Right lobe of liver (tissue), 4 donors: ENCODE data around the gene VTN.

ENCODE experiments used
- POLR2A ChIP-seq: fragments of 450-650 bp; IDR thresholded peaks from one replicate; pipeline ENCODE4 v1.6.1; 2017; ENCODE audit warnings: antibody characterized with exemption, mild to moderate bottlenecking
- TF ChIP-seq, protein P1 (sequence below), 4 donors: fragments of 200-600 bp in 3 of 4; fragments of 450-650 bp in 1 of 4; IDR thresholded peaks; one replicate each; pipeline versions ENCODE4 v1.5.1 to v1.8.0; 2016 to 2022; ENCODE audit warnings: antibody characterized with exemption in 4 of 4, mild to moderate bottlenecking in 2 of 4
- donor health status: DM: no; HTN: no; CAD: no.
- donor health status: DM: no; HTN: no; CAD: no.
- donor health status: DM: no; HTN: yes; CAD: no.

DNA sequence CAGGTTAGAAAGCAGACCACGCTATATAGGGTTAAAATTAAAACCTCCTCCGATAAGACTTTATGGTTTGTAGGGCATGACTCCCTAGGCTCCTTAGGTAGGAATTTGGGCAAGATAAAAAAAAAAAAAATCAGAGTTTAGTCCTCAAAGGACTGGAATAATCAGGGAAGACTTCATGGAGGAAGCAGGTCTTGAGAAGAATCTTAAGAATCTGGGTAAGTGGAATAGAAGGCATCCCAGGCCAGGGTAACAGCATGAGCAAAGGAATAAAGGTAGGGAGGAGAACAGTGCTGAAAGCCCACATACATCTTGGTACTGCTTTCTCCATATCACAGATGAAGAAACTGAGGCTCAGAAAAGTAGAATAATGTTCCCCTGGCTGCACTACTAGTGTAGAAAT lies 20.5 kb upstream of the VTN start:
- TF ChIP-seq, protein P1, sequence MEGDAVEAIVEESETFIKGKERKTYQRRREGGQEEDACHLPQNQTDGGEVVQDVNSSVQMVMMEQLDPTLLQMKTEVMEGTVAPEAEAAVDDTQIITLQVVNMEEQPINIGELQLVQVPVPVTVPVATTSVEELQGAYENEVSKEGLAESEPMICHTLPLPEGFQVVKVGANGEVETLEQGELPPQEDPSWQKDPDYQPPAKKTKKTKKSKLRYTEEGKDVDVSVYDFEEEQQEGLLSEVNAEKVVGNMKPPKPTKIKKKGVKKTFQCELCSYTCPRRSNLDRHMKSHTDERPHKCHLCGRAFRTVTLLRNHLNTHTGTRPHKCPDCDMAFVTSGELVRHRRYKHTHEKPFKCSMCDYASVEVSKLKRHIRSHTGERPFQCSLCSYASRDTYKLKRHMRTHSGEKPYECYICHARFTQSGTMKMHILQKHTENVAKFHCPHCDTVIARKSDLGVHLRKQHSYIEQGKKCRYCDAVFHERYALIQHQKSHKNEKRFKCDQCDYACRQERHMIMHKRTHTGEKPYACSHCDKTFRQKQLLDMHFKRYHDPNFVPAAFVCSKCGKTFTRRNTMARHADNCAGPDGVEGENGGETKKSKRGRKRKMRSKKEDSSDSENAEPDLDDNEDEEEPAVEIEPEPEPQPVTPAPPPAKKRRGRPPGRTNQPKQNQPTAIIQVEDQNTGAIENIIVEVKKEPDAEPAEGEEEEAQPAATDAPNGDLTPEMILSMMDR (IDR thresholded peaks at IDR 0.05): no peak
- TF ChIP-seq POLR2A: no peak
